Measurements from ENCODE around the gene PLAAT2. TPM values are rescaled to one million over a fixed set of nuclear protein-coding genes. Genes with fewer than 3 reads are reported as not detected.

Gene PLAAT2
- 1 to 10 TPM in 1 of 2 donors, not detected in 1; 2.6 TPM for total RNA-seq

- TF ChIP-seq POLR2A (IDR thresholded peaks at IDR 0.05) (no peak), POLR2AphosphoS5 (IDR thresholded peaks at IDR 0.05) (no peak), CTCF (IDR thresholded peaks at IDR 0.05) (no peak)
- Histone ChIP-seq H3K36me3 (no peaks in the 10 kb centered on the region), H3K4me1 (replicated peaks) (no peaks in the 10 kb centered on the region), H3K9me3 (no peaks in the 10 kb centered on the region), H3K27ac (no peak within 1 kb of the TSS), H3K27me3 (replicated peaks; ENCODE audit: insufficient read depth) (no peaks in the 10 kb centered on the region), H3K4me3 (no peak within 1 kb of the TSS)
- intact Hi-C loops (cut with DNase I): no loop called here
- DNase-seq (ENCODE audit: low spot score): no peak
- 97% methylated on average over 13 of the region's 13 CpGs for WGBS
Observed at GRCh38 chr11:63563201-63564055, at the start of gene PLAAT2. PLAAT2 (minus strand) TSS chr11:63563379; CDS start chr11:63563324, 55 bp downstream.

GRCh38 chr11:63612181-63612580 is 49.0 kb upstream of the PLAAT2 start:
- no peaks in the 10 kb centered on the region for H3K27me3 ChIP-seq (replicated peaks; ENCODE audit: insufficient read depth)
- TF ChIP-seq POLR2A (IDR thresholded peaks at IDR 0.05) (no peak), CTCF (IDR thresholded peaks at IDR 0.05) (no peak), POLR2AphosphoS5 (IDR thresholded peaks at IDR 0.05) (no peak)
- no peaks in the 10 kb centered on the region for H3K36me3 ChIP-seq
- no peak overlapping the region for H3K27ac ChIP-seq
- intact Hi-C loops (cut with DNase I): loop anchor here (5.0 kb wide), 1 partner anchor 75 kb away; the partner anchor contains the start of gene PLAAT4
- H3K4me3 ChIP-seq: no peak overlapping the region
- no peak for DNase-seq (ENCODE audit: low spot score)
- no peaks in the 10 kb centered on the region for H3K4me1 ChIP-seq (replicated peaks)
- no peaks in the 10 kb centered on the region for H3K9me3 ChIP-seq

GRCh38 chr11:63611395-63611747 is 48.2 kb upstream of the PLAAT2 start:
- Histone ChIP-seq H3K9me3 (no peaks in the 10 kb centered on the region), H3K36me3 (no peaks in the 10 kb centered on the region), H3K27ac (no peak overlapping the region), H3K4me3 (no peak overlapping the region), H3K27me3 (replicated peaks; ENCODE audit: insufficient read depth) (no peaks in the 10 kb centered on the region), H3K4me1 (replicated peaks) (no peaks in the 10 kb centered on the region)
- no peak for DNase-seq (ENCODE audit: low spot score)
- intact Hi-C loops (cut with DNase I): loop anchor here (5.0 kb wide), 1 partner anchor 74 kb away; the partner anchor contains the start of gene PLAAT4
- 73% methylated on average over 1 of the region's 1 CpG for WGBS
- no peak for TF ChIP-seq POLR2AphosphoS5 (IDR thresholded peaks at IDR 0.05)
- TF ChIP-seq POLR2A (IDR thresholded peaks at IDR 0.05): no peak
- TF ChIP-seq CTCF (IDR thresholded peaks at IDR 0.05): no peak

- 70% methylated on average over 14 of the region's 14 CpGs for WGBS
- H3K4me3 ChIP-seq: no peak overlapping the region
Observed at GRCh38 chr11:63610604-63611394, 47.6 kb upstream of the PLAAT2 start.

More at GRCh38 chr11:63610604-63611394, 47.6 kb upstream of the PLAAT2 start:
- intact Hi-C loops (cut with DNase I): loop anchor here (5.0 kb wide), 1 partner anchor 73 kb away; the partner anchor contains the start of gene PLAAT4
- Histone ChIP-seq H3K4me1 (replicated peaks) (no peaks in the 10 kb centered on the region), H3K27me3 (replicated peaks; ENCODE audit: insufficient read depth) (no peaks in the 10 kb centered on the region), H3K9me3 (no peaks in the 10 kb centered on the region), H3K36me3 (no peaks in the 10 kb centered on the region), H3K27ac (no peak overlapping the region)
- DNase-seq (ENCODE audit: low spot score): no peak
- TF ChIP-seq CTCF (IDR thresholded peaks at IDR 0.05): no peak
- no peak for TF ChIP-seq POLR2AphosphoS5 (IDR thresholded peaks at IDR 0.05)
- no peak for TF ChIP-seq POLR2A (IDR thresholded peaks at IDR 0.05)

All from prostate gland (tissue), 2 donors.